GM18867 (cell line): ENCODE measurements around the gene RAB35.
"Not testable (repeated sequence)": the region's sequence is repeated elsewhere in the genome, so short reads cannot be mapped to it uniquely, and the experiment has no call there.

Experiments
- ATAC-seq: cut with Tn5 transposase; IDR thresholded peaks from one replicate; pipeline ENCODE4 v1.9.1; 2021; ENCODE audit warnings: mild to moderate bottlenecking, moderate library complexity; ENCODE audit not compliant: unreplicated experiment

RAB35 gene

GRCh38 chr12:120064054-120064940 lies 52.3 kb downstream of the RAB35 start:
- no peak for ATAC-seq

DNA sequence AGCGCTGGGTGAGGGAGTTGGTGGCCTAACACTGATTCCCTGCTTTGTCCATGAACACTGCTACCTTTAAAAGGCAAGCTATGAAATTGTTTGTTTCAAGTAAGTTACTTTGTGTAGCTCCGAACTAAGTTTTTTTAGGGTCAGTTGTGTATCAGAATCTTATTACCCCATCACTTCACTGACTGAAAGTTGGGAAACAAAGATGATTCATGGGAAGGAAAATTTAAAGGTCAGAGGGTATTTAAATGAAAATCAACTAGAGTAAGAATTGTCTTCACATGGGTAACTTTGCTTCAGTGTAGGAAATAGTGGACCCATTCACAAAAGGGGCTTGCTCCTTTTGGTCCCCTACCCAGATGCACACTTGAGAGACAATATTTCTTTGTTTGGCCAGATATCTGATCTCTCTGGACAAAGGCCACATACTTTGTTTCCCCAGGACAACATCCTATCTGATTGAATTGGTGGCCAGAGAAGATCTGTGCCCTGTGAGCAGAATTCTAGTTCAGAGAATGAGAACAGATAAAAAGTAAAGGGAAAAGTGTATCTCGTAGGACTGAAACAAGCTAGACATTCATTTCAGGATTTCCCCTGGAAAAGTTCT lies 53.5 kb downstream of the RAB35 start:
- ATAC-seq = no peak

- no peak for ATAC-seq
Observed at GRCh38 chr12:120061575-120062214, 54.9 kb downstream of the RAB35 start.

DNA sequence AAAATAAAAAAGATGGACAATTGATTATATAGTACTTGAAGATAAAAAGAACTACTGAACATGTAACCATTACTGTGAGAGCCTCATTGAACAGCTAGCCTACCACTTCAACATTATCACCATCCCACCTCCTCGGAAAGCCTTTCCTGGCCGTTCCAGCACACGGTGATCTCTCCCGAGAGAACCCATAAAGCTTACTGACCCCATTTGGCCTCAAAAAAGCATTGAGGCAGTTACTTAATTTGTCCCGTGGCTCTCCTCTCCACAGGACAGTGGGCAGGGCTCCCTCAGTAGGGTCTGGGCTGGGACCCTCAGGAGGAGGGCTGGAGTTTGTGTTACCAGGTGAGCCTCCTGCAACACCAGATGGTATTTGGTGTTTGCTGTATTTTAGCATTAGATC lies 55.8 kb downstream of the RAB35 start:
- ATAC-seq = no peak

- ATAC-seq = no peak
Observed at GRCh38 chr12:120060196-120060595, 56.4 kb downstream of the RAB35 start.

- ATAC-seq = no peak
Observed at GRCh38 chr12:120056739-120057138, 59.8 kb downstream of the RAB35 start.

DNA sequence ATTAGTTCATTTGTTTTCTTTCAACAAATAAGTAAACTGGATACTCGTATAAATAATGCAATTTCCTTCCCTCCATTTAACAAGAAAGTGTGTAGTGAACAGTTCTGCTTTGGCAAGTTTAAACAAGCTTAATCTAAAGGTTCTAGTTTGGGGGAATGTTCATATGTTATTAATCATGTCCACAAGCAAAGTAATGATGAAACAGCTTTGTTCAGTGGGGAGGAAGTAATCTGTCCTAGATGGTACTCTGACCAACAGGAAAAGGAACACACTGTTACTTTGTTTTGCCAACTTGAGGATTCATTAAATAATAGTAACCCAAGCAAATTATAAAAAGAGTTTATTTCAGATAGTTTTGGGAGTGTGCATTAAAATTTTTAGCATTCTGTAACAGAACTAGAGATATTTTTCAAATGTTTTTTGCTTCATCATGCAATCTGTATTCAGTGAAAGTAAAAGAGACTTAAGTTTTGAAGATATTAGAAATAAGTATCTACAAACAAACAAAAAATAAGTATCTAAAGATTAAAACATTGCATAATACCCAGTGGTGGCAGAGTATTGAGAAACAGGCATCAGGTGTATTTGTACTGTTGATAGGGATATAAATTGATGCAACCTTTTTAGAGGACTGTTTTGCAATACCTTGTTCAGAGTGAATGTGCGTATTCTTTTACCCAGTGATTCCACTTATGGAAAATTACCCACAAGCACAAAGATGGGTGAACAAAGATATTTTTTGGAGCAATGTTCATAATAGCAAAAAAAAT lies 61.1 kb downstream of the RAB35 start:
- ATAC-seq = no peak

- no peak for ATAC-seq
Observed at GRCh38 chr12:120054293-120054692, 62.3 kb downstream of the RAB35 start.

DNA sequence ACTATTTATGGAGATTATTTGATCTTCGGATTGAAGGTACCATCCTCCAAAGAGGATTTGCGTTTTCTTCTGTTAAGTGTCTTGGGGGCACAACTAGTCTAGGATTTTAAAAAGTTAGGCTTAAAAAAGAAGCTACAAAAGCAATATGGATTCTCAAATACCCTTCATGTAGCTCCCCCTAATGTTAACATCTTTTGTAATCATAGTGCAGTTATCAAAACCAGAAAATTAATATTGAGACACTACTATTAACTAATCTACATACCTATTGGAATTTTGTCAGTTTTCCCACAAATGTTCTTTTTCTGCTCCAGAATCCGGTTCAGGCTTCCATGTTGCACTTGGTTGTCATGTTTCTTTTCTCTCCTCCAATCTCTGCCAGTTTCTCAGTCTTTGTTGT lies 65.0 kb downstream of the RAB35 start:
- ATAC-seq = no peak

- ATAC-seq = no peak
Observed at GRCh38 chr12:120049426-120049825, 67.1 kb downstream of the RAB35 start.

DNA sequence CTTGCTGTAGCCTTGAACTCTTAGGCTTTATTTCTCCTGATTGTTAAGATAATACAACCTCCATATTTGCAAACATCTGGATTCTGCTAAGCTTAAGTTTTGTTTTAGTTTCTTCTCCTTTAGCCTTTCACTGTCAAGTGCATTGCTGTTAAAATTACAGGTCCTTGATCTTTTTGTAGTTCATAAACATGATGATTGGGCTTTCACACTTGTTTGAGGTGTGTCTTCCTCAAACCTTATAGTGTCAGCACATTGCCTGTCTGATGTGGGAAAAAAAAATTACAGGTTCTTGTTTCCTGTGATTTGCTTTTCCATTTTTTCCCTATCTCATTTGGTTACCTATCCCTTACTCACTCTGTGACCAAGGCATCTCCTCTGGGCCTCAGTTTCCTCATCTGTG lies 68.3 kb downstream of the RAB35 start:
- no peak for ATAC-seq

- no peak for ATAC-seq
Observed at GRCh38 chr12:120047072-120047471, 69.5 kb downstream of the RAB35 start.

GRCh38 chr12:120045367-120045766 lies 71.2 kb downstream of the RAB35 start:
- not testable (repeated sequence) for ATAC-seq
